K562 (cell line): ENCODE measurements around the gene NLK. TPM values are rescaled to one million over a fixed set of nuclear protein-coding genes. Genes with fewer than 3 reads are reported as not detected.

Source experiments
- ATAC-seq: fragments of 200-7000 bp; cut with Tn5 transposase; 3 replicates; pipeline ENCODE4 v1.9.1; 2020; ENCODE audit warnings: moderate library complexity
- BruUV-seq: library from RNA; stranded (reverse); fragments of 400-500 nt; replicated peaks from 2 replicates; lab custom pipeline; 2021; lab: Mats Ljungman, UMichigan
- CTCF ChIA-PET: fragments of 300-600 bp; formaldehyde crosslinking; extraction: SDS; loops from one replicate; lab custom pipeline; 2021; ENCODE audit warnings: low intra/inter-chr PET ratio; lab: Yijun Ruan, JAX
- POLR2A ChIA-PET: fragments of 300-600, 350-650 bp; sonication (Branson Sonifier 250); formaldehyde crosslinking; extraction: SDS; loops from one replicate; lab custom pipeline; 2021; ENCODE audit warnings: antibody characterized with exemption, inconsistent platforms; lab: Yijun Ruan, JAX
- DNase-seq, 4 experiments: peaks; one replicate each; pipeline versions ENCODE4 v3.0.0 to v3.0.0-alpha.2; 2011 to 2018; ENCODE audit warnings: low spot score in 3 of 4, mixed read lengths in 3 of 4; ENCODE audit errors: extremely low read depth in 1 of 4
- FAIRE-seq: peaks from 2 replicates; lab custom pipeline; 2011; peaks lifted over from hg19 to GRCh38; lab: Jason Lieb, UNC
- H2AFZ ChIP-seq: 2 replicates; pipeline ENCODE4 v1.6.0; 2011; ENCODE audit warnings: low read depth, low read length, control low read depth, inconsistent platforms
- H3K27ac ChIP-seq: fragments of 200-600 bp; 3 replicates; pipeline ENCODE4 v1.8.0; 2011; ENCODE audit warnings: low read depth, mild to moderate bottlenecking, control low read depth, inconsistent platforms, low read length, moderate library complexity, mixed read lengths; ENCODE audit errors: extremely low read depth
- H3K27me3 ChIP-seq, 2 experiments: fragments of 300-600 bp in 1 of 2; 2 replicates in 1 of 2; 3 replicates in 1 of 2; pipeline versions ENCODE4 v1.6.0 to v1.8.0; 2011; ENCODE audit warnings: inconsistent platforms in 2 of 2, low read length in 2 of 2, mild to moderate bottlenecking in 1 of 2, mixed read lengths in 1 of 2, moderate library complexity in 1 of 2; ENCODE audit not compliant: control insufficient read depth in 2 of 2, insufficient read depth in 2 of 2
- H3K36me3 ChIP-seq: fragments of 300-600 bp; 3 replicates; pipeline ENCODE4 v1.8.0; 2011; ENCODE audit warnings: mild to moderate bottlenecking, low read length, inconsistent platforms; ENCODE audit not compliant: control insufficient read depth, insufficient read depth
- H3K4me1 ChIP-seq, 2 experiments: fragments of 200-600 bp in 1 of 2; replicated peaks in 1 of 2; 2 replicates in 1 of 2; 3 replicates in 1 of 2; pipeline versions ENCODE4 v1.5.1 to v1.8.0; 2011; ENCODE audit warnings: inconsistent platforms in 2 of 2, low read length in 2 of 2, mild to moderate bottlenecking in 1 of 2, mixed read lengths in 1 of 2, moderate library complexity in 1 of 2; ENCODE audit not compliant: control insufficient read depth in 2 of 2, insufficient read depth in 2 of 2
- H3K4me2 ChIP-seq: 2 replicates; pipeline ENCODE4 v1.6.1; 2011; ENCODE audit warnings: low read length, control low read depth, inconsistent platforms, mixed read lengths; ENCODE audit not compliant: insufficient read depth
- H3K4me3 ChIP-seq: fragments of 200-600 bp; sonication (generic), shearing (Covaris generic); 2 replicates; pipeline ENCODE4 v1.5.1; 2016; ENCODE audit warnings: control low read depth, inconsistent platforms
- H3K79me2 ChIP-seq: fragments of 200-600 bp; 3 replicates; pipeline ENCODE4 v1.8.0; 2011; ENCODE audit warnings: low read length, inconsistent platforms; ENCODE audit not compliant: control insufficient read depth, insufficient read depth
- H3K9ac ChIP-seq, 2 experiments: 2 replicates each; pipeline versions ENCODE4 v1.6.0 to v1.6.1; 2011; ENCODE audit warnings: low read depth in 2 of 2, low read length in 2 of 2, control low read depth in 1 of 2, inconsistent platforms in 1 of 2, mild to moderate bottlenecking in 1 of 2, mixed read lengths in 1 of 2; ENCODE audit not compliant: insufficient read depth in 1 of 2
- H3K9me1 ChIP-seq: one replicate; pipeline ENCODE4 v1.6.0; 2011; ENCODE audit warnings: inconsistent platforms, mild to moderate bottlenecking, low read length, moderate library complexity; ENCODE audit not compliant: control insufficient read depth, insufficient read depth
- H3K9me3 ChIP-seq: replicated peaks from 2 replicates; pipeline ENCODE4 v1.5.1; 2011; ENCODE audit warnings: low read depth, low read length, inconsistent platforms; ENCODE audit not compliant: control insufficient read depth, insufficient read depth
- H4K20me1 ChIP-seq: replicated peaks from 2 replicates; pipeline ENCODE4 v1.6.1; 2011; ENCODE audit warnings: low read length, inconsistent platforms, mixed read lengths; ENCODE audit not compliant: control insufficient read depth, insufficient read depth
- DPF2 ChIP-seq: fragments of 450-650 bp; IDR thresholded peaks from 2 replicates; pipeline ENCODE4 v1.6.1; 2016
- FOXK2 ChIP-seq, 2 experiments: fragments of 450-650 bp; IDR thresholded peaks in 1 of 2; conservative IDR thresholded peaks in 1 of 2; 2 replicates each; pipeline ENCODE4 v1.6.1; 2016; ENCODE audit warnings: low read depth in 2 of 2, mild to moderate bottlenecking in 1 of 2
- GABPA ChIP-seq: fragments of 200-800 bp; sonication (Bioruptor generic); conservative IDR thresholded peaks from 2 replicates; pipeline ENCODE4 v1.6.1; 2016; ENCODE audit warnings: low read depth, missing genetic modification characterization, missing compliant biosample characterization
- KHSRP ChIP-seq: fragments of 450-650 bp; IDR thresholded peaks from 2 replicates; pipeline ENCODE4 v1.6.1; 2017
- USF1 ChIP-seq: sonication (generic); formaldehyde crosslinking; IDR thresholded peaks from 2 replicates; pipeline ENCODE4 v1.9.0; 2022; ENCODE audit warnings: mild to moderate bottlenecking, missing genetic modification reagents
- ZNF644 ChIP-seq: fragments of 200-800 bp; sonication (Bioruptor generic); IDR thresholded peaks from 2 replicates; pipeline ENCODE4 v1.6.1; 2016; ENCODE audit warnings: low read depth, missing genetic modification characterization, missing compliant biosample characterization
- ZNF780A ChIP-seq: fragments of 250-450 bp; sonication (Bioruptor Pico); IDR thresholded peaks from 2 replicates; pipeline ENCODE4 v1.5.0; 2021; ENCODE audit warnings: mild to moderate bottlenecking
- WGBS: fragments of 100-300 bp; shearing (Covaris generic); methylation state at CpG from one replicate; pipeline ENCODE4 v1.1.6; 2016; ENCODE audit warnings: low coverage, mixed read lengths; ENCODE audit not compliant: insufficient coverage; ENCODE audit errors: missing lambda C conversion rate; 5-methylcytosine and 5-hydroxymethylcytosine counted together
- in situ Hi-C: fragments of 300-500 bp; cut with MboI; formaldehyde crosslinking; loops from 4 replicates; pipeline ENCODE4 v1.15.0; 2018; ENCODE audit warnings: inconsistent platforms, mixed read lengths
- intact Hi-C: fragments of 100-400 bp; cut with micrococcal nuclease; formaldehyde crosslinking; loops from 2 replicates; pipeline ENCODE4 v1.14.2; 2022
- polyA plus RNA-seq, 8 experiments: library from polyadenylated mRNA; depleted of rRNA in 4 of 8; stranded (reverse) in 5 of 8; unstranded in 3 of 8; fragments of >200 nt; fragmentation: Nextera tagmentation in 2 of 8; fragmentation: Illumina TruSeq in 1 of 8; extraction: Ambion mirVana in 2 of 8; extraction: Trizol in 1 of 8; gene quantifications; 2 replicates each; pipeline versions ENCODE4 v1.2.1 to v1.2.3, GENCODE V29; 2011 to 2014; ENCODE audit warnings: inconsistent platforms in 1 of 8, missing spikeins in 1 of 8
- total RNA-seq, 7 experiments: library from RNA; depleted of rRNA in 6 of 7; stranded (reverse); fragments of >200 nt in 6 of 7; fragmentation: Illumina TruSeq in 2 of 7; extraction: Trizol in 2 of 7; gene quantifications; 2 replicates each; pipeline versions ENCODE4 v1.2.1 to v1.2.3, GENCODE V29; 2011 to 2021; ENCODE audit warnings: low replicate concordance in 1 of 7

NLK gene
- total and polyA plus RNA-seq, 9 of the 15 experiments (the other 6 are each of a cell fraction or from before 2014, with no cell fraction given): 10.9 to 59.6 (median 26.7) TPM

- TF ChIP-seq GABPA (tag) (0 out of 2 replicates have a peak, but pooled peaks have one; percentile 27), FOXK2 (conservative IDR thresholded peaks at IDR 0.05 in 1 of 2, IDR thresholded peaks at IDR 0.05 in 1 of 2; ENCODE audit: low read depth in 2 of 2) (no peak), ZNF644 (tag) (no peak), ZNF780A (CRISPR knock-in tag) (no peak), DPF2 (no peak)
These were observed 23.2 kb downstream of the NLK start (continued) for GRCh38 chr17:28065706-28066105.

GRCh38 chr17:28069061-28069460, 26.6 kb downstream of the NLK start:
- TF ChIP-seq KHSRP (no peak), USF1 (CRISPR knock-in tag) (no peak)
- no peak overlapping the region for H2AFZ ChIP-seq
- no TSS peak for BruUV-seq
- H3K27ac ChIP-seq: no peak overlapping the region
- peaks cover 79% of the 10 kb centered on the region for H3K79me2 ChIP-seq
- ChIA-PET POLR2A (no interaction called here), CTCF (no interaction called here)
- H3K9ac ChIP-seq: no peak overlapping the region
- no peak for ATAC-seq
- WGBS: 89% methylated on average over 1 of the region's 1 CpG
- peaks cover 0 to 7% of the 10 kb centered on the region in 2 experiments; a peak in 3 of 5 replicates for H3K4me1 ChIP-seq
- no peak for DNase-seq
- peaks cover 8% of the 10 kb centered on the region; the same call in 2 of the 3 replicates for H3K36me3 ChIP-seq
- no peak overlapping the region for H3K4me3 ChIP-seq
- H4K20me1 ChIP-seq: no peaks in the 10 kb centered on the region
- H3K9me3 ChIP-seq: peaks cover 2% of the 10 kb centered on the region; the same call in 1 of the 2 replicates
- in situ Hi-C loops: no loop called here
- intact Hi-C loops: no loop called here
- no peak for FAIRE-seq
- H3K9me1 ChIP-seq: no peaks in the 10 kb centered on the region
- no peak overlapping the region for H3K4me2 ChIP-seq
- no peaks in the 10 kb centered on the region for H3K27me3 ChIP-seq
